ENCODE results near the gene NADK.

- TF ChIP-seq CTCF (IDR thresholded peaks at IDR 0.05): no peak
- no peak for TF ChIP-seq USF2 (CRISPR knock-in tag; IDR thresholded peaks at IDR 0.05)
- TF ChIP-seq JUN (CRISPR knock-in tag; IDR thresholded peaks at IDR 0.05): no peak
- TF ChIP-seq, protein P1, sequence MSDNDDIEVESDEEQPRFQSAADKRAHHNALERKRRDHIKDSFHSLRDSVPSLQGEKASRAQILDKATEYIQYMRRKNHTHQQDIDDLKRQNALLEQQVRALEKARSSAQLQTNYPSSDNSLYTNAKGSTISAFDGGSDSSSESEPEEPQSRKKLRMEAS (CRISPR knock-in tag; IDR thresholded peaks at IDR 0.05): no peak
- no peak for TF ChIP-seq E2F4 (CRISPR knock-in tag; IDR thresholded peaks at IDR 0.05; ENCODE audit: borderline replicate concordance, low read depth)
- no peak for TF ChIP-seq CREM (CRISPR knock-in tag; IDR thresholded peaks at IDR 0.05)
Measured at GRCh38 chr1:1819762-1820161, 41.5 kb upstream of the NADK start.
